Type B pancreatic cell (in vitro differentiated cells): ENCODE data around the gene GAL3ST2. TPM values are rescaled to one million over a fixed set of nuclear protein-coding genes. Genes with fewer than 3 reads are reported as not detected.

Experiments
- DNase-seq: peaks from one replicate; pipeline ENCODE4 v3.0.0; 2021; ENCODE audit warnings: mixed read lengths; ENCODE audit not compliant: unreplicated experiment; ENCODE audit errors: extremely low spot score
- H3K27ac Mint-ChIP-seq: 2 replicates; pipeline ENCODE4 v1.8.0; 2021; ENCODE audit warnings: mild to moderate bottlenecking, mixed read lengths
- H3K27me3 Mint-ChIP-seq: 2 replicates; pipeline ENCODE4 v1.8.0; 2021; ENCODE audit warnings: mixed read lengths
- H3K36me3 Mint-ChIP-seq: 2 replicates; pipeline ENCODE4 v1.8.0; 2021; ENCODE audit warnings: mixed read lengths
- H3K4me1 Mint-ChIP-seq: one replicate; pipeline ENCODE4 v1.8.0; 2021; ENCODE audit warnings: mixed read lengths; ENCODE audit not compliant: unreplicated experiment
- H3K4me3 Mint-ChIP-seq: 2 replicates; pipeline ENCODE4 v1.8.0; 2021; ENCODE audit warnings: mild to moderate bottlenecking, mixed read lengths
- H3K9me3 Mint-ChIP-seq: 2 replicates; pipeline ENCODE4 v1.8.0; 2021; ENCODE audit warnings: mixed read lengths
- CTCF ChIP-seq: fragments of 200-600 bp; sonication (generic); conservative IDR thresholded peaks from 2 replicates; pipeline ENCODE4 v1.5.0; 2021; ENCODE audit warnings: antibody characterized with exemption, mild to moderate bottlenecking
- total RNA-seq: library from RNA; stranded (reverse); gene quantifications from 2 replicates; pipeline ENCODE4 v1.2.1, GENCODE V29; 2021; ENCODE audit warnings: low replicate concordance

The GAL3ST2 gene
- total RNA-seq, 1 donor from 2014 or later, result 0.29 TPM

GRCh38 chr2:241767464-241768250 lies 9.0 kb upstream of the GAL3ST2 start:
- no peak overlapping the region for H3K27ac Mint-ChIP-seq
- peaks cover 2% of the 10 kb centered on the region for H3K36me3 Mint-ChIP-seq
- peaks cover 24% of the 10 kb centered on the region for H3K4me1 Mint-ChIP-seq
- H3K27me3 Mint-ChIP-seq, result no peaks in the 10 kb centered on the region
- peak; percentile 68 for DNase-seq
- no peaks in the 10 kb centered on the region for H3K9me3 Mint-ChIP-seq
- no peak overlapping the region for H3K4me3 Mint-ChIP-seq
- no peak for TF ChIP-seq CTCF

- peak; percentile 64 for DNase-seq
- Mint-ChIP-seq H3K36me3 (no peaks in the 10 kb centered on the region), H3K4me1 (peaks cover 26% of the 10 kb centered on the region), H3K9me3 (no peaks in the 10 kb centered on the region), H3K4me3 (no peak overlapping the region), H3K27me3 (no peaks in the 10 kb centered on the region), H3K27ac (no peak overlapping the region)
- no peak for TF ChIP-seq CTCF
These were observed 8.3 kb upstream of the GAL3ST2 start for GRCh38 chr2:241768251-241768711.

GRCh38 chr2:241768850-241769249 lies 7.8 kb upstream of the GAL3ST2 start:
- Mint-ChIP-seq H3K27me3 (no peaks in the 10 kb centered on the region), H3K9me3 (no peaks in the 10 kb centered on the region), H3K36me3 (no peaks in the 10 kb centered on the region), H3K4me3 (no peak overlapping the region), H3K27ac (no peak overlapping the region), H3K4me1 (peaks cover 22% of the 10 kb centered on the region)
- no peak for TF ChIP-seq CTCF
- DNase-seq, result no peak

GRCh38 chr2:241769819-241770184 lies 6.8 kb upstream of the GAL3ST2 start:
- Mint-ChIP-seq H3K27ac (no peak overlapping the region), H3K9me3 (no peaks in the 10 kb centered on the region), H3K36me3 (no peaks in the 10 kb centered on the region), H3K27me3 (no peaks in the 10 kb centered on the region), H3K4me1 (peaks cover 15% of the 10 kb centered on the region), H3K4me3 (no peak overlapping the region)
- DNase-seq, result peak; percentile 68
- no peak for TF ChIP-seq CTCF

GRCh38 chr2:241770185-241770935 lies 6.3 kb upstream of the GAL3ST2 start:
- Mint-ChIP-seq H3K4me1 (peaks cover 15% of the 10 kb centered on the region), H3K27ac (no peak overlapping the region)
- no peak for TF ChIP-seq CTCF

More at GRCh38 chr2:241770185-241770935, 6.3 kb upstream of the GAL3ST2 start:
- no peaks in the 10 kb centered on the region for H3K27me3 Mint-ChIP-seq
- H3K4me3 Mint-ChIP-seq, result no peak overlapping the region
- no peaks in the 10 kb centered on the region for H3K36me3 Mint-ChIP-seq
- no peaks in the 10 kb centered on the region for H3K9me3 Mint-ChIP-seq
- peak; percentile 62 for DNase-seq
